Right cardiac atrium (tissue), 5 donors: ENCODE data around the gene SLC1A2. TPM values are rescaled to one million over a fixed set of nuclear protein-coding genes. Genes with fewer than 3 reads are reported as not detected.

ENCODE experiments used
- ATAC-seq, 2 donors: fragments of 200-7000 bp; cut with Tn5 transposase; one replicate each; pipeline versions ENCODE4 v1.8.0 to v1.9.1; 2020; ENCODE audit warnings: moderate library complexity in 2 of 2, mild to moderate bottlenecking in 1 of 2
- DNase-seq, 3 donors: peaks; one replicate each; pipeline ENCODE4 v3.0.0-alpha.2; 2020
- H3K27ac ChIP-seq: one replicate; pipeline ENCODE4 v1.5.1; 2013; ENCODE audit warnings: mild to moderate bottlenecking, low read length, control low read depth, moderate library complexity
- H3K27me3 ChIP-seq: one replicate; pipeline ENCODE4 v1.6.1; 2013; ENCODE audit not compliant: control insufficient read depth, insufficient read depth
- H3K4me1 ChIP-seq: one replicate; pipeline ENCODE4 v1.6.1; 2013; ENCODE audit warnings: low read length; ENCODE audit not compliant: control insufficient read depth, insufficient read depth
- H3K4me3 ChIP-seq: one replicate; pipeline ENCODE4 v1.5.1; 2013; ENCODE audit warnings: low read length, control low read depth
- H3K9me3 ChIP-seq: one replicate; pipeline ENCODE4 v1.6.1; 2013; ENCODE audit warnings: low read length; ENCODE audit not compliant: control insufficient read depth
- WGBS: extraction: QIAGEN DNeasy Blood & Tissue Kit; methylation state at CpG from one replicate; pipeline ENCODE4 v1.1.7; 2013; 5-methylcytosine and 5-hydroxymethylcytosine counted together
- intact Hi-C, 4 donors: fragments of 100-400 bp; cut with DNase I; formaldehyde crosslinking; loops; one replicate each; pipeline versions ENCODE4 v1.11.0 to v1.14.0; 2022 to 2023
- polyA plus RNA-seq: library from polyadenylated mRNA; stranded (reverse); fragments of 200-250 nt; gene quantifications from one replicate; pipeline ENCODE4 v1.2.3, GENCODE V29; 2013
- total RNA-seq, 4 donors: library from RNA; stranded (reverse); fragmentation: NEBNext Ultra II Directional; extraction: Animal tissue kit (Norgen Biotek cat#: 25700); gene quantifications; one replicate each; pipeline ENCODE4 v1.2.1, GENCODE V29; 2021
- donor health status: healthy with polysubstance abuse.
- donor health status: DM: no; HTN: yes; CAD: no.
- donor health status: DM: no; HTN: no; CAD: no.
- donor health status: DM: no; HTN: yes; CAD: no; lungs with severe emphysema.
- donor health status: DM: yes; HTN: yes; CAD: no.

SLC1A2 gene
- total and polyA plus RNA-seq, 5 donors, result 0.54 to 2.3 (median 1.3) TPM

DNA sequence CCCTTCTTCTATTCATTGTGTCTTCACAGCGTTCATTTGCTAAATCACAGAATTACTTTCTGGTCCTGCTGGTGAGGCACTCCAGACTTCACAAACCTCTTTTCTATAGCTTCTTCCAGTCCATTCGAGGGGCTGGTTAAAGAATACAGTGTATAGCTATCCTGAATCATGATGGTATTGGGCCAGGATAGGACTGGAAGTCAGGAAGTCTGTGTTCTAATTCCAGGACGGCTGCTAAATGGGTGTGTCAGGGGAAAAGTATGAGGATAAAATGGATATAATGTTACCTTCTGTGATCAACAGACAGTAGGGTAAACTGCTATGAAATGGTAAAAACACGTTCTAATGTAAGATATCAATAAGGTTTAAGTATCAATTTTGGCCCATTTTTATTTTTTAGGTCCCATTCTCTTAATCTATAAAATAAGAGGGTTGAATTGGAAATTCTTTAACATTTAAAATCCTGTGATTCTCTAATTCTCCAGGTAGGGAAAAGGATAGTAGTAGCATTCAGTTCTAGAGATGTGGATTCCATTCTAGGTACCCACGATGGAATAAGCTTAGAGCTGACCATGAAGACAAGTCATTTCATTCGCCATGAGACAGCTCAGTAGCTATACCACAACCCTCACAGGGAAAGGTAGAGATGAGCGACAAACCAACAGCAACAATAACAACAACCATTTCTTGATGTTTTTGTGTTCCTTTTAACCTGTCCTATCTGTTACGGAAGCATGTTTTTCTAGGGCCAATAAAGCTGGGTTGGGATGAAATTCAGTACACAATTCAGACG lies 96.1 kb downstream of the SLC1A2 start:
- WGBS, result 87% methylated on average over 9 of the region's 9 CpGs

DNA sequence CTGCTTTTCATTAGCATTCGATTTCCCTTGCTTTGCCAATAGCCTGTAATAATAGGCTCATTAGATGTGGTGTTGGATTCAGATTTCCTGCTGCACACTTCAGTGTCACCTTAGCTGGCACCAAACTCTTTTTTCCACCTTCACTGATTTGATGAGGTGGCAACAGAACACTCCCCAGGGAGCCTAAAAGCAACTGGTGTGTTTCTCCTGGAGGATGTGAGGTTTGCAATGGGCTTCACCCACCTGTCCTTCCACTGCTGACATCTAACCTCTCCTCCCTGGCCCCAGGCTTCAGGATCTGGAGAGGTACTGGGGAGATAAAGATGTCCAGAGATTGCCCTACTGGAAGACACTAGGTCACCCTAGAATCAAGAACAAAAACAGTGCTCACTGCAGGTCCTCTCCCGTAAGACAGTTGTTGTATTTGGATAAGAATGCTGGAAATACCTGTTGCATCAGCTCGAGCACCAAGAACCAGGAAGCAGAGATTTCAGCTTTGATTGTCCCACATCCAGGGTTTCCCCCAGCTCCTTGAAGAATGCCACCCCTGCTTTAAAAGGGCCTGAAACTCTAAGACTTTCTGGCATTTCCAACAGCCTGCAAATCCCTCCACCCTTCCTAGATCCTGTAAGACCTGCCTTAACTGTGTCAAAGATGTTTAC lies 96.9 kb downstream of the SLC1A2 start:
- WGBS, result 82% methylated on average over 3 of the region's 3 CpGs
- no peak for DNase-seq
- intact Hi-C loops, result no loop called here
- no peaks in the 10 kb centered on the region for H3K4me1 ChIP-seq
- no peak overlapping the region for H3K27ac ChIP-seq
- H3K9me3 ChIP-seq, result no peaks in the 10 kb centered on the region
- H3K27me3 ChIP-seq, result no peaks in the 10 kb centered on the region
- ATAC-seq, result no peak
- no peak overlapping the region for H3K4me3 ChIP-seq

More for the DNA sequence above, 96.1 kb downstream of the SLC1A2 start:
- Histone ChIP-seq H3K4me3 (no peak overlapping the region), H3K4me1 (no peaks in the 10 kb centered on the region), H3K27me3 (no peaks in the 10 kb centered on the region), H3K9me3 (no peaks in the 10 kb centered on the region), H3K27ac (no peak overlapping the region)
- intact Hi-C loops, result no loop called here
- no peak for DNase-seq
- ATAC-seq, result no peak

DNA sequence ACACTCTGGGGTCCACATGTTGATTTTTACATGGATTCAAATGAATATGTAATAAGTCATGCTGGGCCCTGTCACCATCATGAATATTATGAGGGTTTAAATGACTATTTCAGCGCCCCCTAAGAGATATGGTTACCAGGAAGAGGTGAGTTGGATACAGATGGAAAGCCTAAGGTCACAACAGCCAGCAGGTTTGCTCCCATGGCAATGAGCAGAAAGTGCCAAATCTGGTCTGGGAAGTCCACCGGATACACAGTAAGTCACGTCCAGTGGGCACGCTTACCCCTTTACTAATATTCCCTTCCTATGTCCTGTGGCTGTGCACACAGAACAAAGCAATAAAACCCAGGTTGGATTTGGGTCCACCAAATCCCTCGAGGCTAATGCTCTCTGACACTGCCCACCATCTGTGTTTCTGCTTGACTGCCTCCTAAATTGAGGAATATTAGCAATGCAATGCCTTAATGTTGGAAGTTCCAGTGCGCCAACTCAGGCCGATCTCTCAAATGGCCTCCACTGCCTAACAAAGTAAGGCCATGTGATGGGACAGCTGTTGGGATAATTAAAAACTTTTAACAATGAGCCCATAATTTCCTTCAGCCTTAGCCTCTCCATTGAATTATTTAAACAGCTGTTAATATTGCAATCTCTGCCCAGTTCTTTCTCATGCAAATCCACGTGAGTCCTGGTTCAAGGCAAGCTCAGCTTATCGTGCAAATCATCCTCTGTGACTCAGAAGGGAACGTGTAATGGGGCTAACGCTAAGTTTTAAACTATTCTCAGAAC lies 97.6 kb downstream of the SLC1A2 start:
- DNase-seq (no peak), ATAC-seq (peak in 1 of 2 donors; percentile 26)
- no peak overlapping the region for H3K4me3 ChIP-seq
- no peaks in the 10 kb centered on the region for H3K9me3 ChIP-seq
- H3K4me1 ChIP-seq, result no peaks in the 10 kb centered on the region
- 54% methylated on average over 11 of the region's 11 CpGs for WGBS
- H3K27me3 ChIP-seq, result no peaks in the 10 kb centered on the region
- H3K27ac ChIP-seq, result peak overlapping the region; percentile 16
- intact Hi-C loops, result no loop called here

DNA sequence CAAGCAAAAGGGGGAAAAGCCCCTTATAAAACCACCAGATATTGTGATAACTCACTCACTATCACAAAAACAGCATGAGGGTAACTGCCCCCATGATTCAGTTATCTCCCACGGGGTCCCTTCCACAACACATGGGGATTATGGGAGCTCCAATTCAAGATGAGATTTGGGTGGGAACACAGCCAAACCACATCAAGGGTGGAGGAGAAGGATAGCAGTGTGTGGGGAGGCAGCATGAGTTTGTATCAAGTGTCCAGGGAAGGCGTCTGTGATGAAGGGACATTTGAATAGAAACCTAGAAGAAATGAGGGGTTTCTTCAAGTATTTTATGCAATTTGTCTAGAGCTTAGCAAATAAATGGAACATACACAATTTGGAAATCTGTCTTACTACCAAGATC lies 98.2 kb downstream of the SLC1A2 start:
- Histone ChIP-seq H3K27me3 (no peaks in the 10 kb centered on the region), H3K4me3 (no peak overlapping the region), H3K4me1 (no peaks in the 10 kb centered on the region), H3K9me3 (no peaks in the 10 kb centered on the region), H3K27ac (no peak overlapping the region)
- intact Hi-C loops, result no loop called here
- 80% methylated on average over 2 of the region's 2 CpGs for WGBS
- no peak for ATAC-seq
- no peak for DNase-seq

DNA sequence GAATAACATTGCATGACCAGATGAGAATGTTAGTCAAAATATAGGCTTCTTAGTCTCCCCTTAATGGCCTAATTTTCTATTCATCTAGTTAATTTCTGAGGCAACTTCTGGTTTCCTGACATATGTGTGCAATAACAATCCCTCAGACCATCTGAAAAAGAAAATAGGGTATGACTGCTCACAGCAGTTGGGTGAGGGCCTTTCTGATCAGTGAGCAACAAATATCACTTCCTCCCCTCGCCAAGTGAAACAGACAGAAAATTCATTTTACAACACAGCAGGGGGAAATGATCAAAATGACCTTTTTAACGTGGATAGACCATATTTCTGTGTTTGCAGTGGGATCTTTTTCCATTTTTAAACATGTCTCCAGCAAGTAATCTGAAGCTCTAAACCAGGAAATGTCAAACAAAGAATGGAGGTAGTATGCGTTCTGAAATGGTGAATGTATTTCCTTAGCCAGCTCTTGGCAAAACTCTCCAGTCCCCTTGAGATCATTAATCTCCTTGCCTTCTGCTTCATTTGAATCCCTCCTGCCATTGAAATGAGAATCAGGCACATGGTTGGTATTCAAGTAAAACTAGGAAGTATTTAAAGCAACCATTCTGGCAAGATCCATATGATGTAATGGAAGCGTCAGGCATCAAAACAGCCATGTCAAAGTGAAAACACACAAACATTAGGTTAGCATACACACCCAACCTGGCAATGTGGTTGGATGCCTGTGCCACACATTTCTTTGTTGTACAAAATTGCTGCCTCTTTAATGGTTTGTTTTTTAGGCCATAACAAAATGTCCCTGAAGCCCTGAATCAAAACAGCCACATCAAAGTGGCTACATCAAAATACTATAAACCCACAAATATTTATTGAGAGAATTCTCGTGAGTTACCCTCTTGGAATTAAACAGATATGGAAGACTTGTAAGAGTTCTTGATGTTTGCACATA lies 100.1 kb downstream of the SLC1A2 start:
- DNase-seq (no peak), ATAC-seq (no peak)
- intact Hi-C loops, result loop anchor here in 1 of 4 donors (10.0 kb wide), 1 partner anchor 404 kb away; the partner anchor contains the start of genes APIP and PDHX
- no peaks in the 10 kb centered on the region for H3K4me1 ChIP-seq
- no peak overlapping the region for H3K27ac ChIP-seq
- H3K9me3 ChIP-seq, result no peaks in the 10 kb centered on the region
- 58% methylated on average over 5 of the region's 5 CpGs for WGBS
- no peaks in the 10 kb centered on the region for H3K27me3 ChIP-seq
- H3K4me3 ChIP-seq, result no peak overlapping the region

DNA sequence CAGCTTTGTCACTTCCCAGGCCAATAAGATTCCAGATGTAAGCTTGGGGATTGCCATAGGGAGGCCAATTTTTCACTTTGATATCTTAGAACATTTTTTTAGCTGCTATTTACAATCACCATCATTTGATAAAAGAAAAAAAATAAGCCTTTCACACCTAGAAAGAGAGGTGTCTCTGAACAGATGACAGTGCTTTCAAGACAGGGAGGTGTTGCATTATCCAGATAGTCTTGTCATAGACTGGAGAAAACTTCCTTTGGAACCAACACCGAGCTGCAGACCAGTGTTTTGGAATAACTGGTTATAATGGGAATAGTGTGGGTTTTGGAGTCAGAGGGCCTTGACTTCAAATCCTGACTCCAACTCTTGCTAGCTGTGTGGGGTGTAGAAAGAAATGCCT lies 101.0 kb downstream of the SLC1A2 start:
- no peaks in the 10 kb centered on the region for H3K9me3 ChIP-seq
- H3K4me3 ChIP-seq, result no peak overlapping the region
- 77% methylated on average over 1 of the region's 1 CpG for WGBS
- ATAC-seq (peak in 1 of 2 donors; percentile 30), DNase-seq (no peak)
- no peaks in the 10 kb centered on the region for H3K27me3 ChIP-seq
- intact Hi-C loops, result loop anchor here in 1 of 4 donors (10.0 kb wide), 1 partner anchor 404 kb away; the partner anchor contains the start of genes APIP and PDHX
- H3K27ac ChIP-seq, result no peak overlapping the region
- no peaks in the 10 kb centered on the region for H3K4me1 ChIP-seq

DNA sequence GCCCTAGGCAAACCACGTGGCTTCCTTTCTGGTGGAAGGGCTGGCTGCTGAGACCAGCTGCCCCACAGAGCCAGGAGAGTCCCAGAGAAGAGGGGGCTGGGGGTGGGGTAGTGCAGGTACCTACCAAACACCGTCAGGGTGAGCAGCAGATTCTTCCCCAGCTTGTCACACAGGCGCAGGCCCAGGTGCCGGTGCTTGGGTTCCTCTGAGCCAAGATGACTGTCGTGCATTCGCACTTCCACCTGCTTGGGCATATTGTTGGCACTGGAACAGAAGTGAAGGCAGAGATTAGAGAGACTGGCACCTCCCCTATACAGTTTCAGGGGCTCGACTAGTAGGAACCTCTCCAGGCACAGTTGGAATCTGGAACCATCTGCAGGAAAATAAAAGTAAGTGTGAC lies 102.1 kb downstream of the SLC1A2 start:
- WGBS, result 85% methylated on average over 7 of the region's 7 CpGs
- DNase-seq, result no peak
- intact Hi-C loops, result loop anchor here in 1 of 4 donors (10.0 kb wide), 1 partner anchor 402 kb away; the partner anchor contains the start of genes APIP and PDHX
- Histone ChIP-seq H3K4me1 (no peaks in the 10 kb centered on the region), H3K4me3 (no peak overlapping the region), H3K9me3 (no peaks in the 10 kb centered on the region), H3K27ac (no peak overlapping the region), H3K27me3 (no peaks in the 10 kb centered on the region)
- no peak for ATAC-seq

DNA sequence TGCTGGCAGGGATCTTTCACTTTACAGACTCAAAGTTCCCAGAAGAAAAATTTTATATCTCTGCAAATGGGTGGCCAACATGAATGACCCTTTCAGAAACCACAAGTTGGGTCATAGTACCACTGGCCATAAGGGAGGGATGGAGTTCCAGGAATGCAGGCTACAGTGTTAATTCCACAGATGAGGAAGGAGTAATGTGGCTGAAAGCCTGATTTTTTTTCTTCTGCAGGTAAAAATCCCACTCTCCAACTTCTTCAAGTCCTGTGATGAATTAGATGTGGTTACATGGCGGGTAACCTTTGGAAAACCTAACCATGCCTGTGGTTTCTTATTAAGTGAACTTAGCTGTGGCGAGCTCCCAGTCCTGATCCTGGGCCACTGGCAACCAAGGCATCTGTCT lies 103.2 kb downstream of the SLC1A2 start:
- Histone ChIP-seq H3K4me3 (no peak overlapping the region), H3K9me3 (no peaks in the 10 kb centered on the region), H3K27me3 (no peaks in the 10 kb centered on the region), H3K4me1 (no peaks in the 10 kb centered on the region), H3K27ac (no peak overlapping the region)
- DNase-seq (no peak), ATAC-seq (no peak)
- over 99% methylated on average over 2 of the region's 2 CpGs for WGBS
- intact Hi-C loops, result loop anchor here in 1 of 4 donors (10.0 kb wide), 1 partner anchor 401 kb away; the partner anchor contains the start of genes APIP and PDHX

DNA sequence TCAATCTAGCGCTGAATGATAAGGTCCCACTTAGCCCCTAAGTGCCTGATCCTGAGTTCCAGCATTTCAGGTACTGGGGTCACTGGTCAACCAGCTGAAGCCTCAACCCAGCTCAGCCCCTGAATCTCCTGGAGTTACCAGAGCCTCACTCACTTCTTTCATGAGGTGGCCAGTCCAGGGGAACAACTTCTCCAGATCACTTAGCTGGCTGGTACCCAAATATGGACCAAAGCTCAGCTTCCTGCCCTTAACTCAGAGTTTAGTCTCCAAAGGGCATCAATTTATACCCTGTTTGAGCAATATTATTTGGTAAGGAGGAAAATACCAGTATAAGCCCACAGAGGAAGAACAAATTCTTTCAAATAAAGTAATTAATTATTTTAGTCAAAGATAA lies 105.6 kb downstream of the SLC1A2 start:
- H3K27ac ChIP-seq, result no peak overlapping the region
- no peaks in the 10 kb centered on the region for H3K9me3 ChIP-seq
- 94% methylated on average over 1 of the region's 1 CpG for WGBS
- DNase-seq (no peak), ATAC-seq (no peak)
- H3K4me3 ChIP-seq, result no peak overlapping the region
- no peaks in the 10 kb centered on the region for H3K4me1 ChIP-seq
- H3K27me3 ChIP-seq, result no peaks in the 10 kb centered on the region
- intact Hi-C loops, result loop anchor here in 1 of 4 donors (10.0 kb wide), 1 partner anchor 399 kb away; the partner anchor contains the start of genes APIP and PDHX
